Activated CD4-positive, alpha-beta T cell treated with anti-CD3 and anti-CD28 coated beads for 4 hours (primary cell): Measurements from ENCODE around the gene ZBTB44.
"Not testable (repeated sequence)": the region's sequence is repeated elsewhere in the genome, so short reads cannot be mapped to it uniquely, and the experiment has no call there.

Experiments used
- DNase-seq, 2 donors: peaks; one replicate each; pipeline ENCODE4 v3.0.0-alpha.2; 2020

The ZBTB44 gene

GRCh38 chr11:130310622-130311021 lies 4.1 kb downstream of the ZBTB44 start:
- DNase-seq: no peak

- DNase-seq: no peak
Observed at GRCh38 chr11:130308886-130309285, 5.8 kb downstream of the ZBTB44 start.

GRCh38 chr11:130308059-130308458 lies 6.7 kb downstream of the ZBTB44 start:
- no peak for DNase-seq

- no peak for DNase-seq
Observed at GRCh38 chr11:130304651-130305050, 10.1 kb downstream of the ZBTB44 start.

- no peak for DNase-seq
Observed at GRCh38 chr11:130301002-130301401, 13.7 kb downstream of the ZBTB44 start.

- DNase-seq: no peak
Observed at GRCh38 chr11:130300567-130300966, 14.2 kb downstream of the ZBTB44 start.

GRCh38 chr11:130299978-130300377 lies 14.7 kb downstream of the ZBTB44 start:
- no peak for DNase-seq

- no peak for DNase-seq
Observed at GRCh38 chr11:130295657-130296056, 19.1 kb downstream of the ZBTB44 start.

- no peak for DNase-seq
Observed at GRCh38 chr11:130282111-130282510, 32.6 kb downstream of the ZBTB44 start.

- DNase-seq: not testable (repeated sequence)
Observed at GRCh38 chr11:130281341-130281740, 33.4 kb downstream of the ZBTB44 start.

GRCh38 chr11:130279989-130280388 lies 34.7 kb downstream of the ZBTB44 start:
- no peak for DNase-seq

GRCh38 chr11:130278745-130279144 lies 36.0 kb downstream of the ZBTB44 start:
- DNase-seq: no peak

- DNase-seq: no peak
Observed at GRCh38 chr11:130278151-130278550, 36.6 kb downstream of the ZBTB44 start.

GRCh38 chr11:130272336-130272735 lies 42.4 kb downstream of the ZBTB44 start:
- no peak for DNase-seq

GRCh38 chr11:130269326-130269943 lies 45.3 kb downstream of the ZBTB44 start:
- DNase-seq: no peak

- DNase-seq: no peak
Observed at GRCh38 chr11:130263351-130263750, 51.4 kb downstream of the ZBTB44 start.

- no peak for DNase-seq
Observed at GRCh38 chr11:130262424-130262823, 52.3 kb downstream of the ZBTB44 start.

- no peak for DNase-seq
Observed at GRCh38 chr11:130261571-130261970, 53.1 kb downstream of the ZBTB44 start.

GRCh38 chr11:130260742-130261141 lies 54.0 kb downstream of the ZBTB44 start:
- DNase-seq: no peak

- no peak for DNase-seq
Observed at GRCh38 chr11:130260080-130260627, 54.6 kb downstream of the ZBTB44 start.

GRCh38 chr11:130251763-130252162 lies 63.0 kb downstream of the ZBTB44 start:
- not testable (repeated sequence) for DNase-seq

GRCh38 chr11:130249929-130250328 lies 64.8 kb downstream of the ZBTB44 start:
- not testable (repeated sequence) for DNase-seq

- DNase-seq: no peak
Observed at GRCh38 chr11:130249371-130249770, 65.3 kb downstream of the ZBTB44 start.

GRCh38 chr11:130247319-130247718 lies 67.4 kb downstream of the ZBTB44 start:
- DNase-seq: no peak

GRCh38 chr11:130246738-130247137 lies 68.0 kb downstream of the ZBTB44 start:
- DNase-seq: no peak
